ENCODE results near the gene PRTFDC1. TPM values are rescaled to one million over a fixed set of nuclear protein-coding genes. Genes with fewer than 3 reads are reported as not detected.

The PRTFDC1 gene, protein sequence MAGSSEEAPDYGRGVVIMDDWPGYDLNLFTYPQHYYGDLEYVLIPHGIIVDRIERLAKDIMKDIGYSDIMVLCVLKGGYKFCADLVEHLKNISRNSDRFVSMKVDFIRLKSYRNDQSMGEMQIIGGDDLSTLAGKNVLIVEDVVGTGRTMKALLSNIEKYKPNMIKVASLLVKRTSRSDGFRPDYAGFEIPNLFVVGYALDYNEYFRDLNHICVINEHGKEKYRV
- 13.7 TPM for polyA plus RNA-seq (2013, experiment 1 of 2)
- 14.3 TPM for polyA plus RNA-seq (2013, experiment 2 of 2)

DNA sequence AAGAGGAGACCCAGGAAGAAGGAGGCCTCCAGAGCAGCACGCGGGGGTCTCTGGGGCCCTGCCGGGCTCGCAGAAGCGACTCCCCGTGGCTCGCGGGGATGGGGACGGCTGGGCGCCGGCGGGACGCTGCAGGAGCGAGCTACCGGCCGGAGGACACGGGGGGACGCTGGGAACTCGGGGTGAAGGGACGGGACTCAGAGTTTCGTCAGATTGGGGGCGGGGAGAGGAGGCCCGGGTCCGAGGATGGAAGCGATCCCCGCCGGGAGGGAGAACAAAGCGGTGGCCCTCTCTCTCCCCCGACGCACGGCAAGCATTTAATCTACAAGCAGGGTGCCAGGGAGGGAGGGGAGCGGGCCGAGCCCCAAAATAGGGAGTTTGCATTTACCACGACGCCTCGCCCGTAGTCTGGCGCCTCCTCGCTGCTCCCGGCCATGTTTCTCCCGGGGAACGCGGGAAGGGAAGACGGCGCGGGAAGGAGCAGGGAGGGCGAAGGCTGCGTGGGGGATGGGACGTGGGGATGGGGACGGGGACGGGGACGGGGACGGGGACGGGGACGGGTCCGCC lies at the start of gene PRTFDC1:
TSS of gene PRTFDC1 (minus strand) at position 464 of the 564 bp plus-strand sequence. CDS start at position 433, 31 bp downstream.
- peaks cover 21% of the 10 kb centered on the region for H3K79me1 ChIP-seq (replicated peaks; ENCODE audit: low read length, poor library complexity, severe bottlenecking)
- H2BK12ac ChIP-seq (ENCODE audit: low read length in 2 of 2) = peak within 1 kb of the TSS in 1 of 2 experiments; percentile 63
- peak within 1 kb of the TSS; percentile 86 for H4K8ac ChIP-seq (ENCODE audit: low read length)
- H2BK120ac ChIP-seq (ENCODE audit: low read depth, low read length) = peak within 1 kb of the TSS; percentile 93
- H3K9ac ChIP-seq (ENCODE audit: low read length) = peak within 1 kb of the TSS; percentile 89
- no peaks in the 10 kb centered on the region for H3K36me3 ChIP-seq (ENCODE audit: control insufficient read depth in 1 of 2, insufficient read depth in 2 of 2, low read depth in 1 of 2, low read length in 2 of 2)
- H3K14ac ChIP-seq (ENCODE audit: low read length in 2 of 2) = peak within 1 kb of the TSS; percentile 69 to 98
- peaks cover 12% of the 10 kb centered on the region for H3K4me1 ChIP-seq (ENCODE audit: control insufficient read depth, insufficient read depth, low read depth, low read length)
- peak within 1 kb of the TSS; percentile 88 for H3K4me2 ChIP-seq (ENCODE audit: low read length, poor library complexity, severe bottlenecking)
- H3K4ac ChIP-seq (ENCODE audit: low read depth in 1 of 2, low read length in 2 of 2) = peak within 1 kb of the TSS; percentile 91 to 98
- peak within 1 kb of the TSS; percentile 37 for H3K27ac ChIP-seq (ENCODE audit: low read length, poor library complexity, severe bottlenecking)
- DNase-seq = peak; percentile 39
- H2AK5ac ChIP-seq (ENCODE audit: low read length, severe bottlenecking) = no peak within 1 kb of the TSS
- WGBS = 7% methylated on average over 36 of the region's 56 CpGs
- H3K9me3 ChIP-seq (ENCODE audit: control insufficient read depth, low read length) = no peaks in the 10 kb centered on the region
- no peaks in the 10 kb centered on the region for H3K27me3 ChIP-seq (ENCODE audit: control insufficient read depth in 1 of 2, insufficient read depth in 1 of 2, low read length in 2 of 2)
- peak within 1 kb of the TSS; percentile 65 to 76 for H3K4me3 ChIP-seq (ENCODE audit: insufficient read depth in 1 of 2, low read depth in 1 of 2, low read length in 2 of 2)
- peak within 1 kb of the TSS; percentile 85 to 98 for H3K18ac ChIP-seq (ENCODE audit: low read depth in 1 of 2, low read length in 2 of 2)
- H2BK15ac ChIP-seq (ENCODE audit: low read depth, poor library complexity, severe bottlenecking) = peak within 1 kb of the TSS; percentile 86
- H2BK5ac ChIP-seq (ENCODE audit: low read depth, low read length, poor library complexity, severe bottlenecking) = peak within 1 kb of the TSS; percentile 62
- peak within 1 kb of the TSS; percentile 88 for H2AFZ ChIP-seq (ENCODE audit: low read depth, low read length)
- peak within 1 kb of the TSS in 1 of 2 experiments; percentile 93 for H3K23ac ChIP-seq (ENCODE audit: low read length in 2 of 2)
- H4K91ac ChIP-seq (ENCODE audit: low read length) = peak within 1 kb of the TSS; percentile 95

DNA sequence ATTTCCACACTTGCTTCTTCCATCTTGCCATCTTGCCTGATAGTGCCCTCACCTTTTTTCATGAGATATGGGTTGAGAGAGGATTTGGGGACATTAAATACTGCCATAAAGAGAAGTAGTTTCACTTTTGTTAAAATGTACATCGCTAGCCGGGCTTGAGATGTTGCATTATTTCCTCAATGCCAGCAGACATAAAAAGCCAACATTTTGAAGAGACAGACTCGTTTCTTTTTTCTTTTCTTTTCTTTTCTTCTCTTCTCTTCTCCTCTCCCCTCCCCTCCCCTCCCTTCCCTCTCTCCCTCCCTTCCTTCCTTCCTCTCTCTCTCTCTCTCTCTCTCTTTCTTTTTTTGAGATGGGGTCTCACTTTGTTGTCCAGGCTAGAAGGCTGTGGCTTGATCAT lies 45.6 kb upstream of the PRTFDC1 start:
- no peak overlapping the region for H2BK12ac ChIP-seq (ENCODE audit: low read length in 2 of 2)
- no peaks in the 10 kb centered on the region for H3K4me1 ChIP-seq (ENCODE audit: control insufficient read depth, insufficient read depth, low read depth, low read length)
- no peak overlapping the region for H3K23ac ChIP-seq (ENCODE audit: low read length in 2 of 2)
- H3K4me3 ChIP-seq (ENCODE audit: insufficient read depth in 1 of 2, low read depth in 1 of 2, low read length in 2 of 2) = no peak overlapping the region
- WGBS = 80% methylated on average over 3 of the region's 3 CpGs
- H3K4ac ChIP-seq (ENCODE audit: low read depth in 1 of 2, low read length in 2 of 2) = no peak overlapping the region
- no peaks in the 10 kb centered on the region for H3K36me3 ChIP-seq (ENCODE audit: control insufficient read depth in 1 of 2, insufficient read depth in 2 of 2, low read depth in 1 of 2, low read length in 2 of 2)
- H3K79me1 ChIP-seq (replicated peaks; ENCODE audit: low read length, poor library complexity, severe bottlenecking) = no peaks in the 10 kb centered on the region
- H2AK5ac ChIP-seq (ENCODE audit: low read length, severe bottlenecking) = no peak overlapping the region
- H2AFZ ChIP-seq (ENCODE audit: low read depth, low read length) = no peak overlapping the region
- no peak overlapping the region for H3K4me2 ChIP-seq (ENCODE audit: low read length, poor library complexity, severe bottlenecking)
- no peak overlapping the region for H3K18ac ChIP-seq (ENCODE audit: low read depth in 1 of 2, low read length in 2 of 2)
- H2BK15ac ChIP-seq (ENCODE audit: low read depth, poor library complexity, severe bottlenecking) = no peak overlapping the region
- no peak overlapping the region for H3K27ac ChIP-seq (ENCODE audit: low read length, poor library complexity, severe bottlenecking)
- no peak overlapping the region for H2BK5ac ChIP-seq (ENCODE audit: low read depth, low read length, poor library complexity, severe bottlenecking)
- no peak overlapping the region for H4K8ac ChIP-seq (ENCODE audit: low read length)
- no peak overlapping the region for H4K91ac ChIP-seq (ENCODE audit: low read length)
- H3K27me3 ChIP-seq (ENCODE audit: control insufficient read depth in 1 of 2, insufficient read depth in 1 of 2, low read length in 2 of 2) = no peaks in the 10 kb centered on the region
- H3K9ac ChIP-seq (ENCODE audit: low read length) = no peak overlapping the region
- no peak overlapping the region for H3K14ac ChIP-seq (ENCODE audit: low read length in 2 of 2)
- peaks cover 9% of the 10 kb centered on the region for H3K9me3 ChIP-seq (ENCODE audit: control insufficient read depth, low read length)
- DNase-seq = no peak
- H2BK120ac ChIP-seq (ENCODE audit: low read depth, low read length) = no peak overlapping the region

DNA sequence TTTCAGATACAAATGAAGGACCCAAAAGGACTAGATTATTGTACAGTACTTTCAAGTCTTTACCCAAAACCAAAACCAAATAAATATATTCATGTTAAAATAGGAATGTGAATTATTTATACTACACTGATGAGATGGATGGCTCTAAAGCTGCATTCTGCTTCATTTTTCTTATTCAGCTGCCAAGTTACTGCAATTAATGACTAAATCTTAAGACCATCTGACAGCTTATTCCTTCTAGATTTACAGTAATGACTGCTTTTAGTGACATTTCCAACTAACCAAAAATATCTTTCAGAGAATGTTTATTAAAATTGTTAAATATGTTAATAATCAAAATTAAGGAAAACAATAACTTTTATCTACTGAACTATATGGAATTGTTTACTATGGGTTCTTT lies 42.7 kb upstream of the PRTFDC1 start:
- no peak overlapping the region for H3K4ac ChIP-seq (ENCODE audit: low read depth in 1 of 2, low read length in 2 of 2)
- H3K14ac ChIP-seq (ENCODE audit: low read length in 2 of 2) = no peak overlapping the region
- no peak overlapping the region for H3K18ac ChIP-seq (ENCODE audit: low read depth in 1 of 2, low read length in 2 of 2)
- no peak overlapping the region for H4K8ac ChIP-seq (ENCODE audit: low read length)
- H3K4me3 ChIP-seq (ENCODE audit: insufficient read depth in 1 of 2, low read depth in 1 of 2, low read length in 2 of 2) = no peak overlapping the region
- H3K27ac ChIP-seq (ENCODE audit: low read length, poor library complexity, severe bottlenecking) = no peak overlapping the region
- no peak overlapping the region for H2BK12ac ChIP-seq (ENCODE audit: low read length in 2 of 2)
- no peak overlapping the region for H2AK5ac ChIP-seq (ENCODE audit: low read length, severe bottlenecking)
- H3K27me3 ChIP-seq (ENCODE audit: control insufficient read depth in 1 of 2, insufficient read depth in 1 of 2, low read length in 2 of 2) = no peaks in the 10 kb centered on the region
- no peak overlapping the region for H2AFZ ChIP-seq (ENCODE audit: low read depth, low read length)
- peaks cover under 1% of the 10 kb centered on the region for H3K9me3 ChIP-seq (ENCODE audit: control insufficient read depth, low read length)
- H3K36me3 ChIP-seq (ENCODE audit: control insufficient read depth in 1 of 2, insufficient read depth in 2 of 2, low read depth in 1 of 2, low read length in 2 of 2) = no peaks in the 10 kb centered on the region
- no peak overlapping the region for H3K9ac ChIP-seq (ENCODE audit: low read length)
- no peak for DNase-seq
- no peak overlapping the region for H2BK5ac ChIP-seq (ENCODE audit: low read depth, low read length, poor library complexity, severe bottlenecking)
- no peak overlapping the region for H4K91ac ChIP-seq (ENCODE audit: low read length)
- H3K4me1 ChIP-seq (ENCODE audit: control insufficient read depth, insufficient read depth, low read depth, low read length) = no peaks in the 10 kb centered on the region
- H3K23ac ChIP-seq (ENCODE audit: low read length in 2 of 2) = no peak overlapping the region
- H2BK120ac ChIP-seq (ENCODE audit: low read depth, low read length) = no peak overlapping the region
- H3K79me1 ChIP-seq (replicated peaks; ENCODE audit: low read length, poor library complexity, severe bottlenecking) = no peaks in the 10 kb centered on the region
- H2BK15ac ChIP-seq (ENCODE audit: low read depth, poor library complexity, severe bottlenecking) = no peak overlapping the region
- no peak overlapping the region for H3K4me2 ChIP-seq (ENCODE audit: low read length, poor library complexity, severe bottlenecking)

DNA sequence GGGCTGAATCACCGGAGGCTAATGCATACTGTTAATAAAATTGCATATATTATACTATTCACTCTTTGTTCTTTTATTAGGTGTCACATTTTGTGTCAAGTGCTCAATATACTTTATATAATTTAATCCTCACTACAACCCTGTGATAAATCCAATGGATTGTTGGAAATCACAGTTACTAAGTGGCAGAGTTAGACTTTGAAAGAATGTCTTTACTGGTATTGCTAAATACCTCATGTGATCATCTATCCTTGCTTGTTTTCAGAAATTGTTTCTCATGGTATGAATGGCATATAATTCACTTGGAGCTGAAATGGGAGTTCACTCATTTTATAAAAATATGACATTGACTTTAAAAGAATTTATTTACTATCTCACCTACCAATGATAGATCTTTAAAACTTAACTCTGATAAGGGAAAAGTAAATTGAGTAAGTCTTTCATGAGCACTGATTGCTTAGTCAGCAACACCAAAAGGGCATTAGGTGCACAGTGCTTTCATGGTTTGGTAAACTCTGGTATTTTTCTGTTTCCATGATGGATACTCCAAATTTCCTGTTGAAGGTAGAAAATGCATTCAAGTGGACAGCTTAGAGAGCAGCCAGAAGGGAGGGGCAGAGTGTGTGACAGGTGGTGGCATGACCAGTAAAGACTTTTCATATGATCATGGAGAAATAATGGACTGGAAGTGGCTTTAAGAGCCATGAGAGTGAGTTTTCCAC lies 41.0 kb upstream of the PRTFDC1 start:
- Histone ChIP-seq H3K4ac (ENCODE audit: low read depth in 1 of 2, low read length in 2 of 2) (no peak overlapping the region), H2BK120ac (ENCODE audit: low read depth, low read length) (no peak overlapping the region), H3K9ac (ENCODE audit: low read length) (no peak overlapping the region), H2BK15ac (ENCODE audit: low read depth, poor library complexity, severe bottlenecking) (no peak overlapping the region), H2AK5ac (ENCODE audit: low read length, severe bottlenecking) (no peak overlapping the region), H4K91ac (ENCODE audit: low read length) (no peak overlapping the region), H3K4me1 (ENCODE audit: control insufficient read depth, insufficient read depth, low read depth, low read length) (no peaks in the 10 kb centered on the region), H3K27me3 (ENCODE audit: control insufficient read depth in 1 of 2, insufficient read depth in 1 of 2, low read length in 2 of 2) (no peaks in the 10 kb centered on the region), H3K9me3 (ENCODE audit: control insufficient read depth, low read length) (no peaks in the 10 kb centered on the region), H3K27ac (ENCODE audit: low read length, poor library complexity, severe bottlenecking) (no peak overlapping the region), H2AFZ (ENCODE audit: low read depth, low read length) (no peak overlapping the region), H2BK5ac (ENCODE audit: low read depth, low read length, poor library complexity, severe bottlenecking) (no peak overlapping the region), H3K4me2 (ENCODE audit: low read length, poor library complexity, severe bottlenecking) (no peak overlapping the region), H3K18ac (ENCODE audit: low read depth in 1 of 2, low read length in 2 of 2) (no peak overlapping the region), H3K36me3 (ENCODE audit: control insufficient read depth in 1 of 2, insufficient read depth in 2 of 2, low read depth in 1 of 2, low read length in 2 of 2) (no peaks in the 10 kb centered on the region), H3K23ac (ENCODE audit: low read length in 2 of 2) (no peak overlapping the region), H3K14ac (ENCODE audit: low read length in 2 of 2) (no peak overlapping the region), H4K8ac (ENCODE audit: low read length) (no peak overlapping the region), H2BK12ac (ENCODE audit: low read length in 2 of 2) (no peak overlapping the region), H3K4me3 (ENCODE audit: insufficient read depth in 1 of 2, low read depth in 1 of 2, low read length in 2 of 2) (no peak overlapping the region), H3K79me1 (replicated peaks; ENCODE audit: low read length, poor library complexity, severe bottlenecking) (no peaks in the 10 kb centered on the region)
- WGBS = no CpG with 5 or more reads among the region's 1 CpG
- DNase-seq = no peak

All from mesenchymal stem cell (in vitro differentiated cells and primary cell).